HFF-Myc (cell line): ENCODE data around the gene KAZN.

Experiments
- DNase-seq: peaks from one replicate; pipeline ENCODE4 v3.0.0-alpha.2; 2011; ENCODE audit warnings: low read depth; ENCODE audit errors: extremely low read depth
- H3K4me3 ChIP-seq: replicated peaks from 2 replicates; pipeline ENCODE4 v1.5.1; 2011; ENCODE audit warnings: low read depth, mild to moderate bottlenecking, control low read depth, low read length
- TF ChIP-seq, protein P1 (sequence below): IDR thresholded peaks from 2 replicates; pipeline ENCODE4 v1.5.1; 2012; ENCODE audit warnings: mild to moderate bottlenecking, low read depth, low read length, control low read depth; ENCODE audit errors: missing control alignments

Gene KAZN

DNA sequence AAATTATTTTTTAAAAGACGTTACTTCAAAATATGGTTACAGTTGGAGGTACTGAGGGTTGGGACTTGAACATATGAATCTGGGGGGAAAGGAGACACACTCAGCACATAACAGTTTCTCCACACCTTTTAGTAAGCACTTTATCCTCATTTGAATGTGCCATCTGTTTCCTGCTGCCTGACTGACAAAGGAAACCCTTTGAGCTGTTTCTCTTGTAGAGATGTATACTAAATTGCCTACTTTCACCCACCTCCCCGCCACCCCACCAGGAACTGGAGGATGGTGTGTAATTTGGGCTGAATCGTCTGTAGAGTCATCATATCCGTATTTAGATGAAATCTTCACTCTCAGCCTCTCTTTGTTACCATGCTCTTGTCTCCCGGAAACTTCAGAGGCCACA lies 108.1 kb downstream of the KAZN start:
- no peak for DNase-seq
- TF ChIP-seq, protein P1, sequence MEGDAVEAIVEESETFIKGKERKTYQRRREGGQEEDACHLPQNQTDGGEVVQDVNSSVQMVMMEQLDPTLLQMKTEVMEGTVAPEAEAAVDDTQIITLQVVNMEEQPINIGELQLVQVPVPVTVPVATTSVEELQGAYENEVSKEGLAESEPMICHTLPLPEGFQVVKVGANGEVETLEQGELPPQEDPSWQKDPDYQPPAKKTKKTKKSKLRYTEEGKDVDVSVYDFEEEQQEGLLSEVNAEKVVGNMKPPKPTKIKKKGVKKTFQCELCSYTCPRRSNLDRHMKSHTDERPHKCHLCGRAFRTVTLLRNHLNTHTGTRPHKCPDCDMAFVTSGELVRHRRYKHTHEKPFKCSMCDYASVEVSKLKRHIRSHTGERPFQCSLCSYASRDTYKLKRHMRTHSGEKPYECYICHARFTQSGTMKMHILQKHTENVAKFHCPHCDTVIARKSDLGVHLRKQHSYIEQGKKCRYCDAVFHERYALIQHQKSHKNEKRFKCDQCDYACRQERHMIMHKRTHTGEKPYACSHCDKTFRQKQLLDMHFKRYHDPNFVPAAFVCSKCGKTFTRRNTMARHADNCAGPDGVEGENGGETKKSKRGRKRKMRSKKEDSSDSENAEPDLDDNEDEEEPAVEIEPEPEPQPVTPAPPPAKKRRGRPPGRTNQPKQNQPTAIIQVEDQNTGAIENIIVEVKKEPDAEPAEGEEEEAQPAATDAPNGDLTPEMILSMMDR, result no peak
- H3K4me3 ChIP-seq, result no peak overlapping the region

DNA sequence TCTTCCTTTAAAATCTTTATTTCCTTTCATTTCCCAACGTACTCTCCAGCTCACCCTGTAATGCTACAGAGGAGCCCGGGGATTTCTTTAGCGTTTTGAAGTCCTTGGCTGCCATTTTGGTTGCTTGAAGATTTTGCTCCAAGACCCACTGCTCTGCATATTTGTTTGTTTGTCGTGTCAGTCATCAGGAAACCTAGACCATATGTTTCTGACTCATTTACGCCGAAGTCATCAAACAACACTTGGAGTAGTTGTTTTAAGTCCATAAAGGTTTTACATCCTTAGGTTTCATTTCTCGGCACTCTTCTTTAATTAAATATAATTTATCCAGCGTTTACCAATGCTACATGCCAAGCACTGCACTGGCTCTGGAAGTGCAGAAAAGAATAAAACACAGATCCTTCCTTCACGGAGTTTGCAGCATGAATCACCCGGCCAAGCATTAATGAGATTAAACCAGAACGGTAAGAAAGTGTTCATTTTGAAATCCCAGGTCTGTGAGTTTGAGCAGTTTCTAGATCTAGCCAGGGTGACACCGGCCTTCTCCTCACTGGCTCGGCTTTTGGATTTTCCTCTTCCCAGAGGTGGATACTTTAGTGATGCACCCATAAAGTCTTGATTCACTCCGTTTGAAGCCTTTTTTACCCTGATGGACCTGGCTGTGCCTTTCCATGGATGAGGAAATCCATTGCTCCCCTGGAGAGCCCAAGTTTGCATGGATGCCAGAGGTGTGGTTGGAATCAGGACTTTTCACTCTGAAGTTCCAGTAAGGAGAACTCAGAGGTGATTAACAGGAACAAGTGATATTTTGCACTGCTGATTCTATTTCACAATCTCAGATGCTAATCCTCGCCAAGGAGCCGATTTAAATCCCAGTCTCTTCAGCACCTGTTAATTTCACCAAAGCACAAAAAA lies 109.3 kb downstream of the KAZN start:
- H3K4me3 ChIP-seq, result no peak overlapping the region
- TF ChIP-seq, protein P1, result no peak
- DNase-seq, result no peak

DNA sequence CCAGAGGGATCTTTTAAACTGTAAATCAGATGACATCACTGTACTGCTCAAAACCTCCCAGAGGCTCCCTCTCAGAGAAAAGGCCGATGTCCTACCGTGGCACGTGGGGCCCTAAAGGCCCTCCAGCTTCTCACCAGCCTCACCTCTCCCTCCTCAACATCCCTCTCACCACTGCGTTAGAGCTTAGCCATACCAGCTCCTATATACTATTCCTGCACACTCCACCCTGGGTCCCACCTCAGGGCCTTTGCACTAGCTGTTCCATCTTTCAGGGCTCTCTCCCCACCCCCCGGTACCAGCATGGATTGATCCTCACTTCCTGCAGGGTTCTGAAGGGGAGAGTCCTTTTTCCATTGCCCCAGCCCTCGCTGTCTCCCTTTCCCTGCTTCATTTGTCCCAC lies 111.8 kb downstream of the KAZN start:
- no peak for DNase-seq
- TF ChIP-seq, protein P1, result no peak
- no peak overlapping the region for H3K4me3 ChIP-seq

DNA sequence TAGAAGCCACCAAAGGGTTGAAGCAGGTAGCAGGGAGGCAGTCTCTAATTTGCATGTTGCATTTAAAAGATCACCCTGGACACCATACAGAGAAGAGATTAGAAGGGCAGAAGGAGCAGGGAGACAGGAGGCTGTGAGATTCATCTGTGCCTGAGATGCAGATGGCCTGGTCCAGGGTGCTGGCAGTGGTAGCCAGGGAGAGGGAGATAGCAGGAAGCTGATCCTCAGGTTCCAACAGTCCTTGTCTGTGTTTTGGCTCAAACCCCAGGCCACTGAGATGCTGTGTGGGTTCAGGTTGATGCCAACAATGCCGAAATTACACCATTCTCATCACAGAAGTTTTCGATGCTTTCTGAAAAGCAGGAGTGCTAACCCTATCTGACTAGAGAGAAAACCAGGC lies 113.7 kb downstream of the KAZN start:
- TF ChIP-seq, protein P1, result no peak
- DNase-seq, result no peak
- H3K4me3 ChIP-seq, result no peak overlapping the region

DNA sequence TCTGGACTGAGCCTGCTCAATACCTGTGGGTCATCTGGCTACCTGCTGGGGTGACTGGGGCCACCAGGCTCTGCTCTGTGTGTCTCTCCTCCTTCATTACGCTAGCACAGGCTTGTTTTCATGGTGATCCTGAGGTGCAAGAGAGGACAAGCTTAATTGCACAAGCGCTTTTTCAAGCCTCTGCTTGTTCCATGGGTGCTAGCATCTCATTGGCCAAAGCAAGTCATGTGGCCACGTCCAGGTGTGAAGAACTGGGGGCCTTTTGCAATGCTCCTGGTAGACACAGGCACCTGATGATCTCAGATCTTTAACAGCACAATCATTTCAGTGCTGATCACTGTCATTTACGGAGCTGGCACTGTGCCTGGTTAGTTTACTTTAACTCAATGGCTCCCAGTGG lies 114.6 kb downstream of the KAZN start:
- no peak overlapping the region for H3K4me3 ChIP-seq
- no peak for DNase-seq
- TF ChIP-seq, protein P1, result no peak

DNA sequence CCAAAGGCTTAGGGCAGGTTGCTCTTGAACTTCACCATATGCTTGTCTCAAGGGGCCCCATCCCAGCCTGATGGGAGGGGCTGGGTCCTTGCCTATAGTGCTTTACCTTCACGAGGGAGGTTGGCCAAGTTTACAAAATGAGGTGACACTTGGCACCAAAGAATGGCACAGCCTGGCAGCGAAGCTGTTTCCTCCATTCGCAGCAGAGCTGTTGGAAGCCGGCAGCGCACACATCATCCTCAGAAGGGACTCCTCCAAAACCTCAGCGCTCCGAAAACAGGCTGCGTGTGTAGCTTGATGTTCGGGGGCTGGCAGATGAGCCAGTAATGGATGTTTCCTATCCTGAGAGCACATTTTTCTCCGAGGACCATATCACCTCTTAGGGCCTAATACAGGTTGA lies 116.8 kb downstream of the KAZN start:
- TF ChIP-seq, protein P1, result no peak
- no peak for DNase-seq
- no peak overlapping the region for H3K4me3 ChIP-seq
